Activated T-helper 9 cell treated with anti-CD3 and anti-CD28 coated beads, Interleukin-2, amount 50 U/mL, for 16 hours (primary cell): ENCODE results near the gene TAMM41.
"Not testable (repeated sequence)": the region's sequence is repeated elsewhere in the genome, so short reads cannot be mapped to it uniquely, and the experiment has no call there.

ENCODE experiments used
- DNase-seq: peaks from one replicate; pipeline ENCODE4 v3.0.0-alpha.2; 2020; ENCODE audit warnings: low read depth

Gene TAMM41

GRCh38 chr3:11846281-11847266 lies at the start of gene TAMM41:
TAMM41 (minus strand) TSS chr3:11846885; CDS start chr3:11846636, 249 bp downstream.
- DNase-seq: peak; percentile 84

DNA sequence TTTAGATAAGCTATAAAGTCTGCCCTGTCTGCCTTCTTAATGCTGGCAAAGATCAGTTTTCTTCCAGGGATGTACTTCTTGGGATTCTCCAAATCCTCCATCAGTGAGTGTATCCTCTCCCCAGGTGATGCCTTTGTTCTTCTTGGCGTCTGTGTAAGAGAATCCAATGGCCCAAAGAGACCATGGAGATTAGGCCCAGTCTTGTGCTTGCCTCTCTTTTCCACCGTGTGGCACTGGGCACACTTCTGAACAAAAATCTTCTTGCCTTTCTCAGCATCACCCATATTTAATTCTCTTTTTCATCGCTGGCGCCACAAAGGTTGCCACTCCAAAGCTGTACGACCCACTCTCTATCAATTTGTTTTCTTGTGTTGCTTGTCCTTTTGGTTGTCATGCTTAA lies 32.2 kb upstream of the TAMM41 start:
- DNase-seq: no peak

- DNase-seq: not testable (repeated sequence)
Measured at GRCh38 chr3:11874707-11875106, 28.0 kb upstream of the TAMM41 start.

DNA sequence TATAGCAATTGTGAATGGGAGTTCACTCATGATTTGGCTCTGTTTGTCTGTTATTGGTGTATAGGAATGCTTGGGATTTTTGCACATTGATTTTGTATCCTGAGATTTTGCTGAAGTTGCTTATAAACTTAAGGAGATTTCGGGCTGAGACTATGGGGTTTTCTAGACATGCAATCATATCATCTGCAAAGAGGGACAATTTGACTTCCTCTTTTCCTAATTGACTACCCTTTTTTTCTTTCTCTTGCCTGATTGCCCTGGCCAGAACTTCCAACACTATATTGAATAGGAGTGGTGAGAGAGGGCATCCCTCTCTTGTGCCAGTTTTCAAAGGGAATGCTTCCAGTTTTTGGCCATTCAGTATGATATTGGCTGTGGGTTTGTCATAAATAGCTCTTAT lies 17.1 kb upstream of the TAMM41 start:
- DNase-seq: not testable (repeated sequence)

GRCh38 chr3:11862584-11862983 lies 15.9 kb upstream of the TAMM41 start:
- DNase-seq: not testable (repeated sequence)

- not testable (repeated sequence) for DNase-seq
Measured at GRCh38 chr3:11862145-11862544, 15.5 kb upstream of the TAMM41 start.

- not testable (repeated sequence) for DNase-seq
Measured at GRCh38 chr3:11860213-11860612, 13.5 kb upstream of the TAMM41 start.

DNA sequence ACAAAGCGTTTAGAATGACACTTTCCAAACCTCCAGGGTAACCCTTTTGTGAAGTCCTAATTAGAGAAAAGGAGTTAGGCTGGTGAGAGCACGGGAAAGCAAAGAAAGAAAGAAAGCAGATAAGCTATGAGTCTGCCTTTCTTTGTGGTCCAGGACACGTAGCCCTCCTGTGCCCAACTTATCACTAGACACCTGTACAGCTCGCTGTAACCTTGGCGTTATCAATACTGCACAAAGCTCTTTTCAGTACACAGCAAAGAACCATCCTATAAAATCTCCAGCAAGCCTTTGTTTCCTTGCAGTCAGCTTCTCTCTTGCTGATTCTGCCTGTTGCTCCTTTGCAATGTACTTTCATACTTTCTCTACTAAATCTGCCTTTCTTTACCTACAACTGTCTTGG lies 6.8 kb upstream of the TAMM41 start:
- no peak for DNase-seq

GRCh38 chr3:11850003-11850402 lies 3.3 kb upstream of the TAMM41 start:
- DNase-seq: no peak

DNA sequence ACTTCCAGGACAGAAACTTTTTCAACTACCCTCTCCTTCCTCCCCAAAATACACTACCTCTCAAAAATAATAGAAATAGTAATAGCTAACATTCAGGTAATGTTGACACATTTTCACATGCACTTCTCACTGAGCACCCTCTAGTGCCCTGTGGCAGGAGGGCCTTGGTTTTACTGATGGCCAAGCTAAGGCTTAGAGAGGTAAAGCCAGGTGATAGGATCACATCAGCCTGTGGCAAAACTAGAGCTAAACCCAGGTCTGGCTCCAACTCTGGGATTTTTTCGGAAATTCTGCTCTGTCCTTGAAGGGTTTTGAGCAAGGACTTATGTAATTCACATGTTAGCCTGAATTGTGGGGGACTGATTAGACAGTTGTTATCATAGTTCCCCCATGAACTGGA lies 922 bp upstream of the TAMM41 start:
- no peak for DNase-seq

DNA sequence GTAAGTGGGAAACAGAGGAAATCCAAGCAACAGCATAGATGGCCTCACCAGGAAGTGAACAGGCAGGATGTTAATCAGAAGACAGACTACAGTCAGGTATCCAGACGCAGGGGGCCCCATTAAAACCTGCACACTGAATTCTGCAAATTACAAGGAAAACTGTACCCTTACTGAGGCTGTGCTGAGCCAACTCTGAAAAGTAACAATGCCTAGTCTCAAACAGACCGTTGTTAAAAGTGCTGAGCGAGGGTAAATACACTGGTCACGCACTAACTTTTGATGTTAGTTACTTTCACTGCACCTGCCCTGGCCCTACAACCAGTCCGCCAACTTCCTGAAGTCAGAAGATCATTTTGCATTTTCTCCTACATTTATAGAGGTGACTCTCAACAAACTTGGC lies 1.0 kb downstream of the TAMM41 start:
- no peak for DNase-seq

DNA sequence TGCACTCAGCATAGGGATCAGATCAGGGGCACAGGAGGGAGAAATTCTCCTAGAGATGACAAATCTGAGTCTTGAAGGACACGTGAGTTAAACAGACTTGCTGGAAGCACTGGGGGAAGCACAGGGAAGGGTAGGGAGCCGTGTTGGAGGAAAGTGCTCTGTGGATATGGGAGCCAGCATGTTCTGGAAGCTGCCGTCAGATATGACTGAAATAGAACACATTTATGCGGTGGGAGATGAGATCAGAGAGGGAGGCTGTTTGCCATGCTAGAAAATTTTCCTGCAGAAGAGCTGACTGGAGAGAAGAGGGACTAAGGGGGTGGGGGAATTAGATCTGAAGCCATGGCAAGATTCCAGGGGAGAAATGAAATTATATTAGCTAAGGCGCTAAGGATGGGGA lies 1.8 kb downstream of the TAMM41 start:
- DNase-seq: no peak

DNA sequence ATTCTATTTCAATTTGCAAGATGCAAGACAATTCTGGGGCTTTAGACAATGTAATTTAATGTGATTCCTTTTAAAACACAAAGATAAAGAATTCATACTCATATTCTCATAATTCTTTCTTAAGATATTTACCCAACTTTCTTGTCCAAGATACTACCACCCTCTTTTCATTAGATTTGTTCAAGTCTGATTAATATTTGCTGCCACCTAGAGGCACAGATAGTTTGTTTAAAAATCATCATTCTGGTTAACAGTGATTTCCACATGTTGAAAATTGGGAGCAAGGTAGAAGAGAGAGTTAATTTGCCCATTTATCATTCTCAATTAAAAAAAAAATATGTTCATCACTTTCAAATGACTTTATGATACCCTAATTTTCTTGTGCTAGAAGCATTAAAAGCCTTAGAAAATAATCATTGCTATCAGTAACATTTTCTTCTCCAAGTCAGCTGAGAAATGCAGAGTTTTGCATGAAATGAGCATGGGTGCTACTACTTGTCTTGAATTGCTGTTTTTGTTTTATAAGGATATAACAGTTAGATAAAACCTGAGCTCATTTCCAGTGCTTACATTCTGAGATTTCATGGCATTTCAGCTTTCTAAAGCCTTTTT lies 11.6 kb downstream of the TAMM41 start:
- no peak for DNase-seq

GRCh38 chr3:11832981-11833905 lies 13.4 kb downstream of the TAMM41 start:
- no peak for DNase-seq

DNA sequence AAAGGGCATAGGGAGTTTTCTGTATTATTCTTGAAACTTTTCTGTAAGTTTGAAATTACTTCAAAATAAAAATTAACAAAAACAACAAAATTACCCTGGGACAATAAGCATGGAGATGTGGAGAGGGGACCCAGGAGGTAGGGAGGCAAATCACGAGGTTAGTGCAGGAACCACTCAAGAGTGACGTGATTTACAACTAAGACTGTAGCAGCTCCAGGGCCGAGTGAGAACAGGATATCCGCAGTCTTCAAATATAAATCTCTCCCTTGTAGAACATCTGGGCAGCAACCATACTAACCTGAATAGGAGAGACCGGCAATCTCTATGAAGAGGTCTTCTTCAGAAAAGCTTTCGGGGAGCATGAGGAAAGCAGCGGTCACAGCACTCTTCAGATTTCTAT lies 17.3 kb downstream of the TAMM41 start:
- DNase-seq: no peak

- no peak for DNase-seq
Measured at GRCh38 chr3:11826628-11827265, 19.9 kb downstream of the TAMM41 start.

DNA sequence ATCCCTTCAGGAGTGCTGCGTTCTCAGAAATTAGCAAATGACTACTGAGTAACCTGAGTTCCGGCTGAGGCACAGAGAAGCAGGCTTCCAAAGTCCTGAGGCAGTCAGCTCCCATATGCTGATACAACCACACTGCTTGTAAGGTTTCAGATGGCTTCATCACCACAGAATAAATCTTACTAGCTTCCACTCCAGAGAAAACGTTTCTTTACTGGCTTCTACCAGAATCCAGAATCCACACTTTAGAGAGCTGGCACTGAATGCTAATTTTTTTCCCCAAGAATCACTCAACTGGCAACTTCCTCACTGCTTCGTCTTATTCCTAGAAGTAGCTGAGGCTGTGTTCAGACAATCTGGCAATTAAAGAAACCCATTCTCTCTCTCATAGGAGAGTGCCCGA lies 21.4 kb downstream of the TAMM41 start:
- DNase-seq: no peak

GRCh38 chr3:11820531-11821041 lies 26.1 kb downstream of the TAMM41 start:
- no peak for DNase-seq

DNA sequence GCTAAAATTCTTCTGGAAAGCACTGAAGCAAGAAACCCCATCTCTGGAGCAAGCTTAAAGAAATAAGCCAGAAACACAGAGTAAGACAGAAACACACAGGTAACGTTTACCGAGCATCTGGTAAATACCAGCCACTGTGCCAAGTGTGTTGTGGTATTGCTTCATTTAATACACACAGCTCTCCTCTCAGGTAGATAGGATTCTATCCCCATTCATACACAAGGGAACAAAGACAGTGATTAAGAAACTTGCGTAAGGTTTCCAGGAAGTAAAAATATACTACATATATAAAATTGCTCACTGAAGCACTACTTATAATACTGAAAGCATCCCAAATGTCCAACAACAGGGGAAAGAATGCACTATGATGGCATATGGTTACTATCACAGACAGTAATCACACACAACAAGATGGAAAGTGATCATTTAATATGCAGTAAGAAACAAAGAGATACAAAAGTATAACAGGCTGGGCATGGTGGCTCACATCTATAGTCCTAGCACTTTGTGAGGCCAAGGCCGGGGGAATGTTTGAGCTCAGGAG lies 27.5 kb downstream of the TAMM41 start:
- DNase-seq: no peak

- DNase-seq: no peak
Measured at GRCh38 chr3:11818033-11818432, 28.7 kb downstream of the TAMM41 start.

DNA sequence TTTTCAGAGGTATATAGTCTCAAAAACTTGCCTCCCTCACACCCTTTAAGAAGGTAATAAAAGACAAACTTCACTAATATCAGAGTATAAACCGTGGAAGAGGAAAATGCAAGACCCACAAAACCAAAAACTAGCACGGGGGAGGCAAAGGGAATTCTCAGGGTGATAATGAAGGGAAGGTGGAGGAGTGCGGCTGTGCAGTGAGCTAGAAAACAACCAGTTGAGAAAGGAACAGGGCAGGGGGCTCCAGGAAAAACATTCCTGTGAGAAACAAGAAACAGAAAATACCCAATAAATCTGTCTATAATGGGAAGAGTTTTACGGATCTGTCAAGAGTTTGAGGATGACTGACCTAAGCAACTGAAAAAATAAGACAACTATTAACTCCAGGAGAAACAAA lies 31.6 kb downstream of the TAMM41 start:
- DNase-seq: no peak
